Liver (tissue), 3 donors: ENCODE results near the gene URM1.

ENCODE experiments used
- ATF3 ChIP-seq: IDR thresholded peaks from 2 replicates; pipeline ENCODE4 v1.6.1; 2016; ENCODE audit warnings: antibody characterized with exemption
- CTCF ChIP-seq: fragments of 150-350 bp; IDR thresholded peaks from 2 replicates; pipeline ENCODE4 v1.5.1; 2017; ENCODE audit warnings: improper control_type of control experiment, low read depth, low read length; ENCODE audit not compliant: missing input control
- FOXA2 ChIP-seq: IDR thresholded peaks from 2 replicates; pipeline ENCODE4 v1.6.1; 2016; ENCODE audit warnings: antibody characterized with exemption
- GABPA ChIP-seq, 2 donors: IDR thresholded peaks in 1 of 2; conservative IDR thresholded peaks in 1 of 2; 2 replicates each; pipeline ENCODE4 v1.6.1; 2016; ENCODE audit warnings: antibody characterized with exemption in 2 of 2, mild to moderate bottlenecking in 1 of 2, moderate library complexity in 1 of 2
- HNF4A ChIP-seq, 2 donors: conservative IDR thresholded peaks; 2 replicates each; pipeline ENCODE4 v1.6.1; 2016; ENCODE audit warnings: antibody characterized with exemption in 2 of 2, mild to moderate bottlenecking in 2 of 2
- JUND ChIP-seq, 2 donors: IDR thresholded peaks; 2 replicates each; pipeline ENCODE4 v1.6.1; 2016; ENCODE audit warnings: antibody characterized with exemption in 2 of 2
- MAX ChIP-seq: IDR thresholded peaks from 2 replicates; pipeline ENCODE4 v1.6.1; 2016; ENCODE audit warnings: antibody characterized with exemption
- RAD21 ChIP-seq, 2 donors: IDR thresholded peaks; 2 replicates each; pipeline ENCODE4 v1.6.1; 2016; ENCODE audit warnings: antibody characterized with exemption in 2 of 2, mild to moderate bottlenecking in 2 of 2
- REST ChIP-seq: IDR thresholded peaks from 2 replicates; pipeline ENCODE4 v1.6.1; 2016; ENCODE audit warnings: antibody characterized with exemption, mild to moderate bottlenecking
- SP1 ChIP-seq: IDR thresholded peaks from 2 replicates; pipeline ENCODE4 v1.6.1; 2018; ENCODE audit warnings: antibody characterized with exemption, mild to moderate bottlenecking
- TAF1 ChIP-seq: conservative IDR thresholded peaks from 2 replicates; pipeline ENCODE4 v1.6.1; 2016; ENCODE audit warnings: antibody characterized with exemption, mild to moderate bottlenecking
- YY1 ChIP-seq: IDR thresholded peaks from 2 replicates; pipeline ENCODE4 v1.6.1; 2016; ENCODE audit warnings: antibody characterized with exemption, mild to moderate bottlenecking
- donor health status: healthy.
- donor health status: healthy.

- TF ChIP-seq CTCF (no peak), ATF3 (no peak), YY1 (no peak), HNF4A (conservative IDR thresholded peaks at IDR 0.05) (no peak), SP1 (no peak), MAX (no peak), RAD21 (IDR thresholded peaks at IDR 0.05) (no peak), REST (no peak), GABPA (IDR thresholded peaks at IDR 0.05 in 1 of 2, conservative IDR thresholded peaks at IDR 0.05 in 1 of 2) (no peak), JUND (IDR thresholded peaks at IDR 0.05) (no peak), TAF1 (no peak), FOXA2 (no peak)
These were observed 15.7 kb upstream of the URM1 start for GRCh38 chr9:128355451-128355850.
